PC-9 (cell line): ENCODE data around the gene HOXB13.

Experiments
- EZH2 ChIP-seq: fragments of 200-600 bp; sonication (generic); IDR thresholded peaks from 2 replicates; pipeline ENCODE4 v1.8.0; 2017; ENCODE audit warnings: antibody characterized with exemption, low read depth
- TF ChIP-seq, protein P1 (sequence below): fragments of 200-600 bp; sonication (generic); conservative IDR thresholded peaks from 2 replicates; pipeline ENCODE4 v1.6.1; 2017; ENCODE audit warnings: mixed run types, antibody characterized with exemption, mild to moderate bottlenecking, moderate library complexity

DNA sequence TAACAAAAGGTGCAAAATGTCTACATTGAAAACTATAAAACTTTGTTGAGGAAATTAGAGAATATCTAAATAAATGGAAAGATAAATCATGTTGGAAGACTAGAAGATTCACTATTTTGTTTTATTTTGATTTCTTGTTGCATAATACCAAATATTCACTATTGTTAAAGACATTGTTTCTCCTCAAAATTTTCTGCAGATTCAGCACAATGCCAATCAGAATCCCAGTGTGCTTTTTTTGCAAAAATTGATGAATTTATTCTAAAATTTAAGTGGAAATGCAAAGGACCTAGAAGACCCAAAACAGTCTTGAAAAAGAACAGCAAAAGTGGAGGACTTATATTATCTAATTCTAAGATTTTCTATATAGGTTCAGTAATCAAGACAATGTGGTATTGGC lies 48.1 kb upstream of the HOXB13 start:
- no peak for TF ChIP-seq EZH2
- TF ChIP-seq, protein P1, sequence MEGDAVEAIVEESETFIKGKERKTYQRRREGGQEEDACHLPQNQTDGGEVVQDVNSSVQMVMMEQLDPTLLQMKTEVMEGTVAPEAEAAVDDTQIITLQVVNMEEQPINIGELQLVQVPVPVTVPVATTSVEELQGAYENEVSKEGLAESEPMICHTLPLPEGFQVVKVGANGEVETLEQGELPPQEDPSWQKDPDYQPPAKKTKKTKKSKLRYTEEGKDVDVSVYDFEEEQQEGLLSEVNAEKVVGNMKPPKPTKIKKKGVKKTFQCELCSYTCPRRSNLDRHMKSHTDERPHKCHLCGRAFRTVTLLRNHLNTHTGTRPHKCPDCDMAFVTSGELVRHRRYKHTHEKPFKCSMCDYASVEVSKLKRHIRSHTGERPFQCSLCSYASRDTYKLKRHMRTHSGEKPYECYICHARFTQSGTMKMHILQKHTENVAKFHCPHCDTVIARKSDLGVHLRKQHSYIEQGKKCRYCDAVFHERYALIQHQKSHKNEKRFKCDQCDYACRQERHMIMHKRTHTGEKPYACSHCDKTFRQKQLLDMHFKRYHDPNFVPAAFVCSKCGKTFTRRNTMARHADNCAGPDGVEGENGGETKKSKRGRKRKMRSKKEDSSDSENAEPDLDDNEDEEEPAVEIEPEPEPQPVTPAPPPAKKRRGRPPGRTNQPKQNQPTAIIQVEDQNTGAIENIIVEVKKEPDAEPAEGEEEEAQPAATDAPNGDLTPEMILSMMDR: no peak
